WTC11 (cell line): ENCODE results near the gene PEAR1. TPM values are rescaled to one million over a fixed set of nuclear protein-coding genes. Genes with fewer than 3 reads are reported as not detected.
A peak's percentile ranks its signal among the peaks of the same experiment; 100 is the strongest.

Experiments
- CTCF ChIP-seq: fragments of 200-600 bp; IDR thresholded peaks from 2 replicates; pipeline ENCODE4 v1.8.0; 2022; ENCODE audit warnings: antibody characterized with exemption
- ETV6 ChIP-seq: sonication (generic); formaldehyde crosslinking; IDR thresholded peaks from 2 replicates; pipeline ENCODE4 v1.8.1; 2022; ENCODE audit warnings: mild to moderate bottlenecking, missing genetic modification reagents
- FOXJ3 ChIP-seq: sonication (generic); formaldehyde crosslinking; IDR thresholded peaks from 2 replicates; pipeline ENCODE4 v1.9.0; 2021; ENCODE audit warnings: missing genetic modification reagents, mild to moderate bottlenecking, borderline replicate concordance
- HMGA2 ChIP-seq: fragments of 250-450 bp; sonication (Bioruptor Pico); IDR thresholded peaks from 2 replicates; pipeline ENCODE4 v1.4.0; 2021; ENCODE audit warnings: mild to moderate bottlenecking, moderate library complexity
- JAZF1 ChIP-seq: fragments of 250-450 bp; sonication (Bioruptor Pico); IDR thresholded peaks from 2 replicates; pipeline ENCODE4 v1.9.0; 2021; ENCODE audit warnings: moderate library complexity, mild to moderate bottlenecking, inconsistent platforms
- NFE2L1 ChIP-seq: sonication (generic); formaldehyde crosslinking; IDR thresholded peaks from 2 replicates; pipeline ENCODE4 v1.8.1; 2023; ENCODE audit warnings: missing genetic modification reagents
- PRDM15 ChIP-seq: sonication (generic); formaldehyde crosslinking; IDR thresholded peaks from 2 replicates; pipeline ENCODE4 v1.8.0; 2022; ENCODE audit warnings: missing genetic modification reagents
- ZNF532 ChIP-seq: fragments of 250-450 bp; sonication (Bioruptor Pico); IDR thresholded peaks from 2 replicates; pipeline ENCODE4 v1.9.0; 2021; ENCODE audit warnings: mild to moderate bottlenecking, borderline replicate concordance
- ZSCAN18 ChIP-seq: fragments of 250-450 bp; sonication (Bioruptor Pico); IDR thresholded peaks from 2 replicates; pipeline ENCODE4 v2.1.2; 2022; ENCODE audit warnings: mild to moderate bottlenecking, moderate library complexity
- total RNA-seq: library from RNA; stranded (reverse); gene quantifications from 3 replicates; pipeline ENCODE4 v1.2.3, GENCODE V29; 2021
- TF ChIP-seq, protein P1 (sequence below): sonication (generic); formaldehyde crosslinking; IDR thresholded peaks from 2 replicates; pipeline ENCODE4 v1.8.0; 2023; ENCODE audit warnings: missing genetic modification reagents, mild to moderate bottlenecking, borderline replicate concordance
- TF ChIP-seq, protein P2 (sequence below): fragments of 250-450 bp; sonication (Bioruptor Pico); IDR thresholded peaks from 2 replicates; pipeline ENCODE4 v1.9.0; 2021; ENCODE audit warnings: mild to moderate bottlenecking
- TF ChIP-seq, protein P3 (sequence below): sonication (generic); formaldehyde crosslinking; IDR thresholded peaks from 2 replicates; pipeline ENCODE4 v1.8.1; 2023; ENCODE audit warnings: mild to moderate bottlenecking, missing genetic modification reagents, moderate library complexity

Gene PEAR1
- total RNA-seq, 1 experiment from 2014 or later, result 1.6 TPM

DNA sequence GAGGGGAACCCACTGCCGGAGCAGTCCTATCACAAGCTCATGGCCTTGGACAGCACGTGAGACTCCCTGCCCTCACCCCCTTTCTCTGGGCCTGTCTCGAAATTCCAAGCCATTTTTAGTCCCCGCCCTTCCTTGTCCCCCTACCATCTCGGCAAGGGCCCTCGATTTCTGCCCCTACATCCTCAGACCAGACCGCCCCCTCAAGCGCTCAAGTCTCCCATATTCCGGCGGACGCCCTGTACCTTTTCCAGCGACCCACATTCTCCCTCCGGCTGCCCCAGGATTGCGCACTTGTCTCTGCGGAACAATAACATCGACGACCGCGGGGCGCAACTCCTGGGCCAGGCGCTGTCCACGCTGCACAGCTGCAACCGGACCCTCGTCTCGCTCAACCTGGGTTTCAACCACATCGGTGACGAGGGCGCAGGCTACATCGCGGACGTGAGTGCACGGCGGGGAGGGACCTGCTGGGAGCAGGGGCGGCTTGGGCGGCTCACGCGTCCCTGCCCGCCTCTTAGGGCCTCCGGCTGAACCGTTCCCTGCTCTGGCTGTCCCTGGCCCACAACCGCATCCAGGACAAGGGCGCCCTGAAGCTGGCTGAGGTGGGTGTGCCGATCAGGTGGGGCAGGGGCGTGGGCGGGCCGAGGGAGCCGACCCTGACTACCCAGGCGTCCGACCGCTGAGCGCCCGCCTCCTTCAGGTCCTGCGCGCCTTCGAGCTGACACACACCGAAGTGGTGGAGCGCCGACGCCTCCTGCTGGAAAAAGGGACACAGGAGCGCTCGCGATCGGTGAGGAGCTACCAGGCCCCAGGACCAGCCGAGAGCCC, 33.9 kb downstream of the PEAR1 start (continued):
- TF ChIP-seq, protein P1, sequence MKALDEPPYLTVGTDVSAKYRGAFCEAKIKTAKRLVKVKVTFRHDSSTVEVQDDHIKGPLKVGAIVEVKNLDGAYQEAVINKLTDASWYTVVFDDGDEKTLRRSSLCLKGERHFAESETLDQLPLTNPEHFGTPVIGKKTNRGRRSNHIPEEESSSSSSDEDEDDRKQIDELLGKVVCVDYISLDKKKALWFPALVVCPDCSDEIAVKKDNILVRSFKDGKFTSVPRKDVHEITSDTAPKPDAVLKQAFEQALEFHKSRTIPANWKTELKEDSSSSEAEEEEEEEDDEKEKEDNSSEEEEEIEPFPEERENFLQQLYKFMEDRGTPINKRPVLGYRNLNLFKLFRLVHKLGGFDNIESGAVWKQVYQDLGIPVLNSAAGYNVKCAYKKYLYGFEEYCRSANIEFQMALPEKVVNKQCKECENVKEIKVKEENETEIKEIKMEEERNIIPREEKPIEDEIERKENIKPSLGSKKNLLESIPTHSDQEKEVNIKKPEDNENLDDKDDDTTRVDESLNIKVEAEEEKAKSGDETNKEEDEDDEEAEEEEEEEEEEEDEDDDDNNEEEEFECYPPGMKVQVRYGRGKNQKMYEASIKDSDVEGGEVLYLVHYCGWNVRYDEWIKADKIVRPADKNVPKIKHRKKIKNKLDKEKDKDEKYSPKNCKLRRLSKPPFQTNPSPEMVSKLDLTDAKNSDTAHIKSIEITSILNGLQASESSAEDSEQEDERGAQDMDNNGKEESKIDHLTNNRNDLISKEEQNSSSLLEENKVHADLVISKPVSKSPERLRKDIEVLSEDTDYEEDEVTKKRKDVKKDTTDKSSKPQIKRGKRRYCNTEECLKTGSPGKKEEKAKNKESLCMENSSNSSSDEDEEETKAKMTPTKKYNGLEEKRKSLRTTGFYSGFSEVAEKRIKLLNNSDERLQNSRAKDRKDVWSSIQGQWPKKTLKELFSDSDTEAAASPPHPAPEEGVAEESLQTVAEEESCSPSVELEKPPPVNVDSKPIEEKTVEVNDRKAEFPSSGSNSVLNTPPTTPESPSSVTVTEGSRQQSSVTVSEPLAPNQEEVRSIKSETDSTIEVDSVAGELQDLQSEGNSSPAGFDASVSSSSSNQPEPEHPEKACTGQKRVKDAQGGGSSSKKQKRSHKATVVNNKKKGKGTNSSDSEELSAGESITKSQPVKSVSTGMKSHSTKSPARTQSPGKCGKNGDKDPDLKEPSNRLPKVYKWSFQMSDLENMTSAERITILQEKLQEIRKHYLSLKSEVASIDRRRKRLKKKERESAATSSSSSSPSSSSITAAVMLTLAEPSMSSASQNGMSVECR, result peak; percentile 36; the same call in 1 of the 2 replicates
- TF ChIP-seq FOXJ3 (CRISPR knock-in tag) (no peak), HMGA2 (CRISPR knock-in tag) (no peak), PRDM15 (no peak), NFE2L1 (CRISPR knock-in tag) (no peak), CTCF (peak; percentile 52; the same call in 1 of the 2 replicates), ZSCAN18 (no peak), JAZF1 (no peak), ETV6 (CRISPR knock-in tag) (peak; percentile 83), ZNF532 (CRISPR knock-in tag) (no peak)
- TF ChIP-seq, protein P2, sequence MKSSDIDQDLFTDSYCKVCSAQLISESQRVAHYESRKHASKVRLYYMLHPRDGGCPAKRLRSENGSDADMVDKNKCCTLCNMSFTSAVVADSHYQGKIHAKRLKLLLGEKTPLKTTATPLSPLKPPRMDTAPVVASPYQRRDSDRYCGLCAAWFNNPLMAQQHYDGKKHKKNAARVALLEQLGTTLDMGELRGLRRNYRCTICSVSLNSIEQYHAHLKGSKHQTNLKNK (CRISPR knock-in tag), result no peak
- TF ChIP-seq, protein P3, sequence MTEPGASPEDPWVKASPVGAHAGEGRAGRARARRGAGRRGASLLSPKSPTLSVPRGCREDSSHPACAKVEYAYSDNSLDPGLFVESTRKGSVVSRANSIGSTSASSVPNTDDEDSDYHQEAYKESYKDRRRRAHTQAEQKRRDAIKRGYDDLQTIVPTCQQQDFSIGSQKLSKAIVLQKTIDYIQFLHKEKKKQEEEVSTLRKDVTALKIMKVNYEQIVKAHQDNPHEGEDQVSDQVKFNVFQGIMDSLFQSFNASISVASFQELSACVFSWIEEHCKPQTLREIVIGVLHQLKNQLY (CRISPR knock-in tag), result no peak
